Measurements from ENCODE around the gene CHD1.

Gene CHD1

GRCh38 chr5:98929710-98930298, 997 bp upstream of the CHD1 start:
- Histone ChIP-seq H3K27me3 (ENCODE audit: insufficient read depth, low read length) (no peaks in the 10 kb centered on the region), H3K9me3 (ENCODE audit: low read length) (no peaks in the 10 kb centered on the region), H3K36me3 (ENCODE audit: insufficient read depth, low read length) (peaks cover 16% of the 10 kb centered on the region), H3K4me3 (ENCODE audit: low read length) (peak overlapping the region; percentile 97), H3K4me1 (ENCODE audit: insufficient read depth, low read length) (peaks cover 53% of the 10 kb centered on the region), H2AFZ (ENCODE audit: low read depth, low read length) (no peak overlapping the region)

GRCh38 chr5:98927989-98928872, 576 bp downstream of the CHD1 start:
- Histone ChIP-seq H3K4me1 (ENCODE audit: insufficient read depth, low read length) (peaks cover 40% of the 10 kb centered on the region), H3K9me3 (ENCODE audit: low read length) (no peaks in the 10 kb centered on the region), H3K4me3 (ENCODE audit: low read length) (peak overlapping the region; percentile 97), H2AFZ (ENCODE audit: low read depth, low read length) (no peak overlapping the region), H3K36me3 (ENCODE audit: insufficient read depth, low read length) (peaks cover 31% of the 10 kb centered on the region), H3K27me3 (ENCODE audit: insufficient read depth, low read length) (no peaks in the 10 kb centered on the region)

GRCh38 chr5:98927242-98927988, 1.4 kb downstream of the CHD1 start:
- Histone ChIP-seq H3K27me3 (ENCODE audit: insufficient read depth, low read length) (no peaks in the 10 kb centered on the region), H3K36me3 (ENCODE audit: insufficient read depth, low read length) (peaks cover 37% of the 10 kb centered on the region)

GRCh38 chr5:98923966-98924365, 4.8 kb downstream of the CHD1 start:
- H3K36me3 ChIP-seq (ENCODE audit: insufficient read depth, low read length): peaks cover 63% of the 10 kb centered on the region
- peaks cover 13% of the 10 kb centered on the region for H3K4me1 ChIP-seq (ENCODE audit: insufficient read depth, low read length)

More at GRCh38 chr5:98927242-98927988, 1.4 kb downstream of the CHD1 start:
- peaks cover 32% of the 10 kb centered on the region for H3K4me1 ChIP-seq (ENCODE audit: insufficient read depth, low read length)
- H2AFZ ChIP-seq (ENCODE audit: low read depth, low read length): no peak overlapping the region
- H3K4me3 ChIP-seq (ENCODE audit: low read length): peak overlapping the region; percentile 97
- H3K9me3 ChIP-seq (ENCODE audit: low read length): no peaks in the 10 kb centered on the region

GRCh38 chr5:98921947-98922505, 6.8 kb downstream of the CHD1 start:
- Histone ChIP-seq H2AFZ (ENCODE audit: low read depth, low read length) (no peak overlapping the region), H3K4me3 (ENCODE audit: low read length) (no peak overlapping the region), H3K4me1 (ENCODE audit: insufficient read depth, low read length) (peaks cover 13% of the 10 kb centered on the region), H3K9me3 (ENCODE audit: low read length) (no peaks in the 10 kb centered on the region), H3K36me3 (ENCODE audit: insufficient read depth, low read length) (peaks cover 79% of the 10 kb centered on the region), H3K27me3 (ENCODE audit: insufficient read depth, low read length) (no peaks in the 10 kb centered on the region)

More at GRCh38 chr5:98923966-98924365, 4.8 kb downstream of the CHD1 start:
- no peaks in the 10 kb centered on the region for H3K27me3 ChIP-seq (ENCODE audit: insufficient read depth, low read length)
- H2AFZ ChIP-seq (ENCODE audit: low read depth, low read length): no peak overlapping the region
- no peak overlapping the region for H3K4me3 ChIP-seq (ENCODE audit: low read length)
- H3K9me3 ChIP-seq (ENCODE audit: low read length): no peaks in the 10 kb centered on the region

- H3K4me3 ChIP-seq (ENCODE audit: low read length): no peak overlapping the region
- H3K9me3 ChIP-seq (ENCODE audit: low read length): no peaks in the 10 kb centered on the region
- H2AFZ ChIP-seq (ENCODE audit: low read depth, low read length): no peak overlapping the region
- H3K27me3 ChIP-seq (ENCODE audit: insufficient read depth, low read length): no peaks in the 10 kb centered on the region
- peaks cover 80% of the 10 kb centered on the region for H3K36me3 ChIP-seq (ENCODE audit: insufficient read depth, low read length)
- no peaks in the 10 kb centered on the region for H3K4me1 ChIP-seq (ENCODE audit: insufficient read depth, low read length)
Observed at GRCh38 chr5:98917433-98917832, 11.4 kb downstream of the CHD1 start.

GRCh38 chr5:98916540-98916939, 12.3 kb downstream of the CHD1 start:
- Histone ChIP-seq H3K9me3 (ENCODE audit: low read length) (no peaks in the 10 kb centered on the region), H3K4me3 (ENCODE audit: low read length) (no peak overlapping the region), H2AFZ (ENCODE audit: low read depth, low read length) (no peak overlapping the region), H3K27me3 (ENCODE audit: insufficient read depth, low read length) (no peaks in the 10 kb centered on the region), H3K36me3 (ENCODE audit: insufficient read depth, low read length) (peaks cover 77% of the 10 kb centered on the region), H3K4me1 (ENCODE audit: insufficient read depth, low read length) (peaks cover 5% of the 10 kb centered on the region)

- peaks cover 65% of the 10 kb centered on the region for H3K36me3 ChIP-seq (ENCODE audit: insufficient read depth, low read length)
Observed at GRCh38 chr5:98913911-98914310, 14.9 kb downstream of the CHD1 start.

GRCh38 chr5:98911280-98912040, 17.3 kb downstream of the CHD1 start:
- peaks cover 17% of the 10 kb centered on the region for H3K4me1 ChIP-seq (ENCODE audit: insufficient read depth, low read length)
- no peak overlapping the region for H3K4me3 ChIP-seq (ENCODE audit: low read length)
- no peak overlapping the region for H2AFZ ChIP-seq (ENCODE audit: low read depth, low read length)
- no peaks in the 10 kb centered on the region for H3K9me3 ChIP-seq (ENCODE audit: low read length)
- peaks cover 45% of the 10 kb centered on the region for H3K36me3 ChIP-seq (ENCODE audit: insufficient read depth, low read length)
- H3K27me3 ChIP-seq (ENCODE audit: insufficient read depth, low read length): no peaks in the 10 kb centered on the region

More at GRCh38 chr5:98913911-98914310, 14.9 kb downstream of the CHD1 start:
- H3K4me1 ChIP-seq (ENCODE audit: insufficient read depth, low read length): peaks cover 17% of the 10 kb centered on the region
- H2AFZ ChIP-seq (ENCODE audit: low read depth, low read length): no peak overlapping the region
- H3K4me3 ChIP-seq (ENCODE audit: low read length): no peak overlapping the region
- no peaks in the 10 kb centered on the region for H3K9me3 ChIP-seq (ENCODE audit: low read length)
- no peaks in the 10 kb centered on the region for H3K27me3 ChIP-seq (ENCODE audit: insufficient read depth, low read length)

GRCh38 chr5:98909363-98909762, 19.4 kb downstream of the CHD1 start:
- Histone ChIP-seq H3K4me1 (ENCODE audit: insufficient read depth, low read length) (peaks cover 20% of the 10 kb centered on the region), H2AFZ (ENCODE audit: low read depth, low read length) (no peak overlapping the region), H3K36me3 (ENCODE audit: insufficient read depth, low read length) (peaks cover 42% of the 10 kb centered on the region), H3K9me3 (ENCODE audit: low read length) (no peaks in the 10 kb centered on the region), H3K4me3 (ENCODE audit: low read length) (no peak overlapping the region), H3K27me3 (ENCODE audit: insufficient read depth, low read length) (no peaks in the 10 kb centered on the region)

GRCh38 chr5:98907951-98908350, 20.9 kb downstream of the CHD1 start:
- H3K36me3 ChIP-seq (ENCODE audit: insufficient read depth, low read length): peaks cover 41% of the 10 kb centered on the region
- H3K4me1 ChIP-seq (ENCODE audit: insufficient read depth, low read length): peaks cover 20% of the 10 kb centered on the region
- no peaks in the 10 kb centered on the region for H3K9me3 ChIP-seq (ENCODE audit: low read length)
- no peak overlapping the region for H3K4me3 ChIP-seq (ENCODE audit: low read length)
- H2AFZ ChIP-seq (ENCODE audit: low read depth, low read length): no peak overlapping the region
- no peaks in the 10 kb centered on the region for H3K27me3 ChIP-seq (ENCODE audit: insufficient read depth, low read length)

GRCh38 chr5:98906756-98907355, 22.0 kb downstream of the CHD1 start:
- Histone ChIP-seq H3K4me3 (ENCODE audit: low read length) (no peak overlapping the region), H2AFZ (ENCODE audit: low read depth, low read length) (no peak overlapping the region), H3K36me3 (ENCODE audit: insufficient read depth, low read length) (peaks cover 44% of the 10 kb centered on the region), H3K4me1 (ENCODE audit: insufficient read depth, low read length) (peaks cover 17% of the 10 kb centered on the region), H3K27me3 (ENCODE audit: insufficient read depth, low read length) (no peaks in the 10 kb centered on the region), H3K9me3 (ENCODE audit: low read length) (no peaks in the 10 kb centered on the region)
